ENCODE data around the gene SH3RF3.

DNA sequence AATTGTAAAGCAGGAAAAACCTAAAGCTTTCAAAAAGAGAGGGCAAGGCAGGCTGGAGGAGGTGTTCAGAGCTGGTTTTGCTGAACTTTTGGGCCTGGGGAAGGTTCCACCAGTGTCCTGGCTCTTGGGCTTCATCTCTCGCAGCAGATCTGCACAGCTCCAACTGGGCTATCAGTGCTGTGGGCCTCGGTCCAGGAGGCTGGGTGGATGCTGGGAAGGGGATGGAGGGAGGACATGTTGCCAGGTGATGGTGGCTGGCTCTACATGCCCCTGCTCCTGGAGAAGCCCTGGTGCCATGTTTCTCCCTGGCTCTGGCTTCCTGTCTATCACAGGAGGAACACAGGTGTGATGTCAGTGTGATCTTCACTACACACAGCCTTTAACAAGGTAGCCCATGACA, 187.1 kb downstream of the SH3RF3 start:
- TF ChIP-seq, protein P1, sequence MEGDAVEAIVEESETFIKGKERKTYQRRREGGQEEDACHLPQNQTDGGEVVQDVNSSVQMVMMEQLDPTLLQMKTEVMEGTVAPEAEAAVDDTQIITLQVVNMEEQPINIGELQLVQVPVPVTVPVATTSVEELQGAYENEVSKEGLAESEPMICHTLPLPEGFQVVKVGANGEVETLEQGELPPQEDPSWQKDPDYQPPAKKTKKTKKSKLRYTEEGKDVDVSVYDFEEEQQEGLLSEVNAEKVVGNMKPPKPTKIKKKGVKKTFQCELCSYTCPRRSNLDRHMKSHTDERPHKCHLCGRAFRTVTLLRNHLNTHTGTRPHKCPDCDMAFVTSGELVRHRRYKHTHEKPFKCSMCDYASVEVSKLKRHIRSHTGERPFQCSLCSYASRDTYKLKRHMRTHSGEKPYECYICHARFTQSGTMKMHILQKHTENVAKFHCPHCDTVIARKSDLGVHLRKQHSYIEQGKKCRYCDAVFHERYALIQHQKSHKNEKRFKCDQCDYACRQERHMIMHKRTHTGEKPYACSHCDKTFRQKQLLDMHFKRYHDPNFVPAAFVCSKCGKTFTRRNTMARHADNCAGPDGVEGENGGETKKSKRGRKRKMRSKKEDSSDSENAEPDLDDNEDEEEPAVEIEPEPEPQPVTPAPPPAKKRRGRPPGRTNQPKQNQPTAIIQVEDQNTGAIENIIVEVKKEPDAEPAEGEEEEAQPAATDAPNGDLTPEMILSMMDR (conservative IDR thresholded peaks at IDR 0.05 in 1 of 2, IDR thresholded peaks at IDR 0.05 in 1 of 2; ENCODE audit: low read depth in 1 of 2, low read length in 2 of 2), result no peak
- no peak for TF ChIP-seq EZH2 (IDR thresholded peaks at IDR 0.05; ENCODE audit: low read length, missing control alignments)

Data from fibroblast of lung (primary cell).